Measurements from ENCODE around the gene MESD. TPM values are rescaled to one million over a fixed set of nuclear protein-coding genes. Genes with fewer than 3 reads are reported as not detected.

MESD gene
- total RNA-seq, 2 donors from 2014 or later, result 22.0 to 28.4 TPM

DNA sequence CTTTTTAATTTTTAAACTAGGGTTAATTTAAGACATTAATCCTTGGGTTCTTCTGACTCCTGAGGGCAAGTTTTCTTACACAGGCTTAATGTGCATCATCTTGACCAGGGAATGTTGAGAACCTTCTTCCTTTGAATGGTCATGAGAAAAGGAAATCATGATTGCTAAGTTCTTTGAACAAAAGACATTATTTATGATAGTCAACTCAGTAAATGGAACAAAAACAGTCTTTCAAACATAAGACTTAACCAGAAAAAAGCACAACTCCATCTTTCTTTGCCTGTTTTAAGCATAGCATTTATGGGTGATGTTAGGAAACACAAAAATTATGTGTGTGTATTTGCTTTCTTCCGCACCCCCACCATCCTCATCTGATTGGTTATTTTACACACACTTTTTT, 16.5 kb upstream of the MESD start:
- Mint-ChIP-seq H3K27me3 (no peaks in the 10 kb centered on the region), H3K27ac (no peak overlapping the region), H3K9me3 (no peaks in the 10 kb centered on the region), H3K4me3 (no peak overlapping the region), H3K36me3 (ENCODE audit: low read depth) (peaks cover 35% of the 10 kb centered on the region), H3K4me1 (peaks cover 31% of the 10 kb centered on the region)
- no peak for ATAC-seq (replicated peaks)

DNA sequence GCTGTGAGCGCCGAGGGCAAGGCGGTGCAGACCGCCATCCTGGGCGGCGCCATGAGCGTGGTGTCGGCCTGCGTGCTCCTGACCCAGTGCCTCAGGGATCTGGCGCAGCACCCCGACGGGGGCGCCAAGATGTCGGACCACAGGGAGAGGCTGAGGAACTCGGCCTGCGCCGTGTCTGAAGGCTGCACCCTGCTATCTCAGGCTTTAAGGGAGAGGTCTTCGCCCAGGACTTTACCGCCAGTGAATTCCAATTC, 13.4 kb upstream of the MESD start:
- H3K4me3 Mint-ChIP-seq, result peak overlapping the region; percentile 64
- H3K27me3 Mint-ChIP-seq, result no peaks in the 10 kb centered on the region
- no peak for ATAC-seq (replicated peaks)
- H3K9me3 Mint-ChIP-seq, result no peaks in the 10 kb centered on the region
- peaks cover 35% of the 10 kb centered on the region for H3K4me1 Mint-ChIP-seq
- peaks cover 44% of the 10 kb centered on the region for H3K36me3 Mint-ChIP-seq (ENCODE audit: low read depth)
- H3K27ac Mint-ChIP-seq, result no peak overlapping the region

- H3K4me3 Mint-ChIP-seq, result peak overlapping the region; percentile 93
- no peaks in the 10 kb centered on the region for H3K27me3 Mint-ChIP-seq
- H3K27ac Mint-ChIP-seq, result no peak overlapping the region
- peaks cover 35% of the 10 kb centered on the region for H3K4me1 Mint-ChIP-seq
- no peaks in the 10 kb centered on the region for H3K9me3 Mint-ChIP-seq
- peaks cover 44% of the 10 kb centered on the region for H3K36me3 Mint-ChIP-seq (ENCODE audit: low read depth)
- no peak for ATAC-seq (replicated peaks)
Observed at GRCh38 chr15:81002331-81003096, 12.9 kb upstream of the MESD start.

GRCh38 chr15:81002009-81002330, 12.4 kb upstream of the MESD start:
- H3K4me3 Mint-ChIP-seq, result peak overlapping the region; percentile 93
- no peak for ATAC-seq (replicated peaks)
- peaks cover 31% of the 10 kb centered on the region for H3K4me1 Mint-ChIP-seq
- H3K9me3 Mint-ChIP-seq, result no peaks in the 10 kb centered on the region
- no peaks in the 10 kb centered on the region for H3K27me3 Mint-ChIP-seq
- no peak overlapping the region for H3K27ac Mint-ChIP-seq
- peaks cover 44% of the 10 kb centered on the region for H3K36me3 Mint-ChIP-seq (ENCODE audit: low read depth)

GRCh38 chr15:81001152-81002008, 11.8 kb upstream of the MESD start:
- ATAC-seq (replicated peaks), result peak; percentile 45
- H3K27me3 Mint-ChIP-seq, result no peaks in the 10 kb centered on the region
- peaks cover 30% of the 10 kb centered on the region for H3K4me1 Mint-ChIP-seq
- no peaks in the 10 kb centered on the region for H3K9me3 Mint-ChIP-seq
- H3K36me3 Mint-ChIP-seq (ENCODE audit: low read depth), result peaks cover 44% of the 10 kb centered on the region
- H3K27ac Mint-ChIP-seq, result no peak overlapping the region
- peak overlapping the region; percentile 93 for H3K4me3 Mint-ChIP-seq

- Mint-ChIP-seq H3K4me1 (peaks cover 30% of the 10 kb centered on the region), H3K27ac (peak within 1 kb of the TSS; percentile 93), H3K36me3 (ENCODE audit: low read depth) (peaks cover 42% of the 10 kb centered on the region), H3K4me3 (peak within 1 kb of the TSS; percentile 93), H3K27me3 (no peaks in the 10 kb centered on the region), H3K9me3 (no peaks in the 10 kb centered on the region)
- peak; percentile 78 for ATAC-seq (replicated peaks)
Observed at GRCh38 chr15:81000624-81001151, 11.1 kb upstream of the MESD start, which contains the start of gene TLNRD1. TLNRD1 (plus strand) TSS chr15:81000923; CDS start chr15:81002272, 1,349 bp downstream.

- H3K27ac Mint-ChIP-seq, result peak overlapping the region; percentile 93
- H3K4me3 Mint-ChIP-seq, result peak overlapping the region; percentile 93
- H3K27me3 Mint-ChIP-seq, result no peaks in the 10 kb centered on the region
- peaks cover 37% of the 10 kb centered on the region for H3K36me3 Mint-ChIP-seq (ENCODE audit: low read depth)
- peaks cover 25% of the 10 kb centered on the region for H3K4me1 Mint-ChIP-seq
- no peak for ATAC-seq (replicated peaks)
- no peaks in the 10 kb centered on the region for H3K9me3 Mint-ChIP-seq
Observed at GRCh38 chr15:81000144-81000623, 10.6 kb upstream of the MESD start.

- Mint-ChIP-seq H3K27ac (peak overlapping the region; percentile 93), H3K9me3 (no peaks in the 10 kb centered on the region)
- ATAC-seq (replicated peaks), result peak; percentile 13
Observed at GRCh38 chr15:80999623-81000036, 10.0 kb upstream of the MESD start.

DNA sequence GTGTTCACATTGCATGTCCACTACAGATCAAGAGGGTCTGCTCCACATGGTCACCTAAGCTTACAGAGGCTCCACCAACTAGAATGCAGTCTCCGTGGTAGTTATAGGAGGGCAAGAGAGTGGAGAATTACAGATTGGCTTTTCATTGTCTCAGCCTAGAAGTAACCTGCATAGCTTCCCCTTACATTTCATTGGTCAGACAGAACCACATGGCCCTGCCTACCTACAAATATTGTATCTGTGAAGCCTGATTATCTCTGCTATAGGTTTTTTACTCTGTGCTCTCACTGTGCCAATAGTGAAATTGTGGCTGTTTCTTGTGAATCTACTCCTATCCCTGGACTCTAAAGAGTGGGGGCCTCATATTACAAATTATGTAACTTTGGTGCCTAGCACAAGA, 8.6 kb upstream of the MESD start:
- Mint-ChIP-seq H3K9me3 (no peaks in the 10 kb centered on the region), H3K36me3 (ENCODE audit: low read depth) (peaks cover 18% of the 10 kb centered on the region), H3K4me3 (peak overlapping the region; percentile 24), H3K27ac (no peak overlapping the region), H3K27me3 (no peaks in the 10 kb centered on the region), H3K4me1 (peaks cover 9% of the 10 kb centered on the region)
- ATAC-seq (replicated peaks), result no peak

More at GRCh38 chr15:80999623-81000036, 10.0 kb upstream of the MESD start:
- H3K4me1 Mint-ChIP-seq, result peaks cover 19% of the 10 kb centered on the region
- H3K36me3 Mint-ChIP-seq (ENCODE audit: low read depth), result peaks cover 31% of the 10 kb centered on the region
- no peaks in the 10 kb centered on the region for H3K27me3 Mint-ChIP-seq
- peak overlapping the region; percentile 93 for H3K4me3 Mint-ChIP-seq

DNA sequence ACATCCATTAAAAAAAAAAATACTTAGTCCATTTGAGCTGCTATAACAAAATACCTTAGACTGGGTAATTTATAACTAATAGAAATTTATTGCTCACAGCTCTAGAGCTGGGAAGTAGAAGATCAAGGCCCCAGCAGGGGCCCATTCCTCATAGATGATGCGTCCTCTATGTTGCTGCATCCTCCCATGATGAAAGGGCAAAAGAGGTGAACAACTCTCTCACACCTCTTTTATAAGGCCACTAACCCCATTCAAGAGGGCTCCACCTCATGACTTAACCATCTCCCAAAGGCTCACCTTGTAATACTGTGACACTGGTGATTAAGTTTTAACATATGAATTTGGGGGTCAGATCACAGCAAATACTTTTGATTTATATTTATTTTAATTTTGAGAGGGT, 8.1 kb upstream of the MESD start:
- Mint-ChIP-seq H3K9me3 (no peaks in the 10 kb centered on the region), H3K27ac (no peak overlapping the region), H3K4me3 (no peak overlapping the region), H3K36me3 (ENCODE audit: low read depth) (peaks cover 14% of the 10 kb centered on the region), H3K4me1 (peaks cover 8% of the 10 kb centered on the region), H3K27me3 (no peaks in the 10 kb centered on the region)
- ATAC-seq (replicated peaks), result no peak

GRCh38 chr15:80996247-80996646, 6.6 kb upstream of the MESD start:
- Mint-ChIP-seq H3K27ac (no peak overlapping the region), H3K4me1 (peaks cover 8% of the 10 kb centered on the region), H3K4me3 (no peak overlapping the region), H3K36me3 (ENCODE audit: low read depth) (peaks cover 8% of the 10 kb centered on the region), H3K27me3 (no peaks in the 10 kb centered on the region), H3K9me3 (no peaks in the 10 kb centered on the region)
- ATAC-seq (replicated peaks), result no peak

- Mint-ChIP-seq H3K4me1 (peaks cover 11% of the 10 kb centered on the region), H3K9me3 (no peaks in the 10 kb centered on the region), H3K27ac (no peak overlapping the region), H3K27me3 (no peaks in the 10 kb centered on the region), H3K36me3 (ENCODE audit: low read depth) (peaks cover 13% of the 10 kb centered on the region), H3K4me3 (no peak overlapping the region)
- ATAC-seq (replicated peaks), result no peak
Observed at GRCh38 chr15:80992441-80992840, 2.8 kb upstream of the MESD start.

DNA sequence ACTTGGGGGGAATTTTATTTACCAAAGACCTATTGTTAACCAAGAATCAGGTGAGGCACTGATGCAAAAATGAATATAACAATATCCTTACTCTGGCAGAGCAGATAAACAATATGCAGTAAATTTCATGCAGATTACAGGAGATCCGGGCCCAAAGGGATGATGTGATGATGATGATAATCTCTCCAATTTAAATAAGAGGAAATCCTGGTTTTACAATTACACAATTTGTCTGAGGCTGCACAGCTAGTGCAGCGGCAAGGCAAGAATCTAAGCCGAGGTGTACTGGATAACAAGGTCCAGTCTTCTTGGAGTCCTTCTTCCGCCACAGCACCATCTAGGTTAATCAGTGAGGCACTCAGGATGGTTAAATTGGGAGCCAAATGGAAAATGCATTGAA, 2.4 kb upstream of the MESD start:
- peaks cover 12% of the 10 kb centered on the region for H3K4me1 Mint-ChIP-seq
- H3K27me3 Mint-ChIP-seq, result no peaks in the 10 kb centered on the region
- ATAC-seq (replicated peaks), result no peak
- no peak overlapping the region for H3K4me3 Mint-ChIP-seq
- no peaks in the 10 kb centered on the region for H3K9me3 Mint-ChIP-seq
- no peak overlapping the region for H3K27ac Mint-ChIP-seq
- peaks cover 14% of the 10 kb centered on the region for H3K36me3 Mint-ChIP-seq (ENCODE audit: low read depth)

DNA sequence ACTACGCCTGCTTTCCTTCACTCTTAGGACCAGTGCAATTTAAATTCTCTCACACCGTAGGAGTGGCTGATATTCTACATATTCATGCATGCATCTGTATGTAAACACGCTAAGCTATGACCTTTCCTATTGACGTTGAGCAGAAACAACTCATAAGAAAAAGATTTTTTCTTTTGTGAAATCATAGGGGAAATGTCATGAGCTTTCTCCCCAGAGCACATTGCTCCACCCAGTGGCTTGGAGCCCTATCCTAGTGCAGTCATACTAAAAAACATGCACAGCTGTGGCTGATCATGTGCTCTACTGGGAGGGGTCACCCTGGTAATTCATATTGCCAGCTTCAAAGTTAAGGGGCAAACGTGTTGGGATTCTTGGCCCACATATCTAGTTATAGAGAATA, 1.8 kb upstream of the MESD start:
- Mint-ChIP-seq H3K36me3 (ENCODE audit: low read depth) (peaks cover 20% of the 10 kb centered on the region), H3K4me3 (peak overlapping the region; percentile 97), H3K27ac (no peak overlapping the region), H3K27me3 (no peaks in the 10 kb centered on the region), H3K4me1 (peaks cover 18% of the 10 kb centered on the region), H3K9me3 (no peaks in the 10 kb centered on the region)
- ATAC-seq (replicated peaks), result no peak

DNA sequence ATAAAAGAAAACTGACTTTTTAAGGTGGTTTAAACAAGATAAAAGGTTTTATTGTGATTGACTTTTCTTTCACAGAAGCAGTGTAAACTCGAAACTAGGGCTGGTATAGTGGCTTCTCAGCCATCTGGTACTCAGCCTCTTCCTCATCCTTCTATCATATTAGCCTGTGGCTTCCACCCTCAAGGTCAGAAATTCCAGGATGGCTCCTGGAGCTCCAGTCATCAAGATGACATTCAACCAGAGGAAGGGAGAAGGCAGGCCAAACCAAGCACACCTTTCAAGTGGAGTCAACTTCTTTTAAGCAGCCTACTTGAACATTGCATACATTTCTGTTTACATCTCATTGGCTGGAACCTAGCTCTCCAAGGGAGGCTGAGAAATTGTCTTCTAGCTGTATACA, 1.3 kb upstream of the MESD start:
- no peak for ATAC-seq (replicated peaks)
- Mint-ChIP-seq H3K36me3 (ENCODE audit: low read depth) (peaks cover 21% of the 10 kb centered on the region), H3K4me3 (peak overlapping the region; percentile 97), H3K9me3 (no peaks in the 10 kb centered on the region), H3K4me1 (peaks cover 21% of the 10 kb centered on the region), H3K27me3 (no peaks in the 10 kb centered on the region), H3K27ac (no peak overlapping the region)
